Measurements from ENCODE around the gene EOMES. TPM values are rescaled to one million over a fixed set of nuclear protein-coding genes. Genes with fewer than 3 reads are reported as not detected.

The EOMES gene
- total RNA-seq, 1 donor from 2014 or later, result 0.08 TPM

Other genes starting within 250 kb of the EOMES start
- gene SLC4A7, start 237.9 kb downstream of the EOMES start, total RNA-seq, result 13.0 TPM

All from Right ventricle myocardium superior (tissue), 1 donor.